ENCODE results near the gene TMA16. TPM values are rescaled to one million over a fixed set of nuclear protein-coding genes. Genes with fewer than 3 reads are reported as not detected.
"Not testable (repeated sequence)": the region's sequence is repeated elsewhere in the genome, so short reads cannot be mapped to it uniquely, and the experiment has no call there.

TMA16 gene
- total RNA-seq, result 10 to 100 TPM; 54.7 to 63.6 TPM

DNA sequence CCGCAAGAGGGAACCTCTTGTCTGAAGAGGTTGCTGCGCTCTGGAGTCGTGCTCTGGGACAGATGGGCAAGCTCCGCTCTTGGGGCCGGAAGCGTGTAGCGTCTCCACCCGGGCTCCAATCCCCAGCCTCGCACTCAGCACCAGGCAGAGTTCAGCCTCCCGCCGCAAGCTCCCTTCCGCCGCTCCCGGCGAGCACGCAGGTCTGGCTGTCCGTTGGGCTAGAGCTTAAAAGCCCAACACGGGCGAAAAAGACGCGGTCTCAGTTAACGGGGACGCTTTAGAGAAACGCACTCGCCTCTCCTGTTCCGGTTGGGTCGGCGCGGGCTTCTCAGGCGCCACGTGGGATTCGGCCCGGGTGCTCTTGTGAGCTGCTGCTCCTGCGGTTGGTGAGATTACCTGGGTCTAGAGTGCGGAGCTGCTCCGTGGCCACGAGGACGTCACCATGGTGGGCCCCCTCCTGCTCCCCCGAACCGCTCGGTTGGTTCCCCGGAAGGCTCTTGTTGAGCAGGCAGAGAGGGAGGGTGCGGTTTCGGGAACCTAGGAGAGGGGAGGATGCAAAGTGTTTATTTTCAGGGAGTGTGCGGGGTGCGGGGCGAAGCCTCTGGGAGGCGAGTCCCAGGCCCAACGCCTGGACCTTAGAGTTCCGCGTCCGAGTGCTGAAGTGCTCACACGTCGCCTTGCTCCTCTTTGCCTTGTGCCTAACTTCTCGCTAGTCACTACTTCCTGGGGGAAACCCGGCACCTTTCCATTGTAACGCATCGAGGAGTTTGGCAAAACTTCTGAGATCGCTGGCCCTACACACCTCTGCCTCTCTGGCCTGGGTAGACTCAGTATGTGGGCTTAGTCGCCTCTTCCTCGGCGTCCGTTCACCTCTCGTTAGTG, at the start of gene TMA16:
TSS of gene TMA16 (plus strand) at position 331 of the 882 bp plus-strand sequence. CDS start at position 443, 112 bp downstream.
- no peaks in the 10 kb centered on the region for H3K27me3 Mint-ChIP-seq
- peaks cover 27% of the 10 kb centered on the region for H3K4me1 Mint-ChIP-seq
- POLR2A ChIA-PET, result interaction anchor here (0.6 to 1.1 kb wide), 6 partner anchors 9 to 267 kb away, joined by 3 to 8 read pairs (median 4); no protein-coding TSS in a partner anchor
- CTCF ChIA-PET, result interaction anchor here (0.6 to 2.3 kb wide), 11 partner anchors 8 to 1618 kb away, joined by 3 to 11 read pairs (median 4); partner anchors contain the start of gene TMEM192
- intact Hi-C loops (cut with DNase I, micrococcal nuclease), result loop anchor here (1.0 to 10.0 kb wide), 7 partner anchors 50 to 1830 kb away; partner anchors contain the start of genes NAF1 (in 2 of the 2), MSMO1 (in 1 of the 2) and TMEM192 (in 1 of the 2)
- peak within 1 kb of the TSS; percentile 100 for H3K27ac Mint-ChIP-seq
- DNase-seq (peak; percentile 92), ATAC-seq (peak; percentile 91)
- H3K9me3 Mint-ChIP-seq (ENCODE audit: low read depth), result no peaks in the 10 kb centered on the region
- H3K36me3 Mint-ChIP-seq (ENCODE audit: low read depth), result peaks cover 32% of the 10 kb centered on the region
- H3K4me3 Mint-ChIP-seq, result peak within 1 kb of the TSS; percentile 99

DNA sequence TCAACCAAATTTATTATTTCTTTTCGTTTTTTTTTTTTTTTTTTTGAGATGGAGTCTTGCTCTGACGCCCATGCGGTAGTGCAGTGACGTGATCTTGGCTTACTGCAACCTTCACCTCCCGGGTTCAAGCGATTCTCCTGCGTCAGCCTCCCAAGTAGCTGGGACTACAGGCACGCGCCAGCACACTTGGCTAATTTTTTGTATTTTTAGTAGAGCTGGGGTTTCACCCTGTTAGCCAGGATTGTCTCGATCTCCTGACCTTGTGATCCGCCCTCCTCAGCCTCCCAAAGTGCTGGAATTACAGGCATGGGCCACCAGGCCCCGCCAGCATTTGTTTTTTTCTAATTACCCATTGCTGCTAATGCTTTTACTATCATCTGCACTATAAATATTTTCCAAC, 47.5 kb upstream of the TMA16 start:
- H3K27ac Mint-ChIP-seq; DNase-seq; H3K4me3 Mint-ChIP-seq; H3K36me3 Mint-ChIP-seq (ENCODE audit: low read depth); POLR2A ChIA-PET; H3K9me3 Mint-ChIP-seq (ENCODE audit: low read depth); H3K4me1 Mint-ChIP-seq; ATAC-seq; intact Hi-C loops (cut with DNase I, micrococcal nuclease): not testable (repeated sequence)
- peaks cover 10% of the 10 kb centered on the region for H3K27me3 Mint-ChIP-seq
- CTCF ChIA-PET, result interaction anchor here (0.7 kb wide), 1 partner anchor 78 kb away, joined by 3 read pairs; no protein-coding TSS in a partner anchor

DNA sequence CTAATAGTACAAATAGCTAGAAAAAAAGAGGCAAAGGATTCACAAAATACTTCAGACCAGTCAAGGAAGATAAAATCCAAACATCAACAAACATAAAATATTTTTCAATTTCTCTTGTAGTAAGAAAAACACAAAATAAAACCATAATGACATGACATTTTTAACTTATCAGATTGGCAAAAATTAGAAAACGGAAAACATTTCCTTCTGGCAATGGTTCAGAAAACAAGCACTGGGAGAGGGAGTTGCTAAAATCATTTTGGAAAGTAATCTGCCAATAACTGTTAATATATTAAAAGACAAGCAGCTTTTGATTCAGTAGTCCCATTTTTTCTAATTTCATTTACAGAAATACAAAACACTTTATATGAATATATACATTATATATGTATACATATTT, 47.0 kb upstream of the TMA16 start:
- Mint-ChIP-seq H3K4me3 (no peak overlapping the region), H3K27me3 (peaks cover 8% of the 10 kb centered on the region), H3K36me3 (ENCODE audit: low read depth) (no peaks in the 10 kb centered on the region), H3K4me1 (no peaks in the 10 kb centered on the region), H3K9me3 (ENCODE audit: low read depth) (no peaks in the 10 kb centered on the region), H3K27ac (no peak overlapping the region)
- intact Hi-C loops (cut with DNase I, micrococcal nuclease), result no loop called here
- ATAC-seq (no peak), DNase-seq (no peak)
- CTCF ChIA-PET, result interaction anchor here (0.7 kb wide), 1 partner anchor 78 kb away, joined by 3 read pairs; no protein-coding TSS in a partner anchor
- POLR2A ChIA-PET, result no interaction called here

DNA sequence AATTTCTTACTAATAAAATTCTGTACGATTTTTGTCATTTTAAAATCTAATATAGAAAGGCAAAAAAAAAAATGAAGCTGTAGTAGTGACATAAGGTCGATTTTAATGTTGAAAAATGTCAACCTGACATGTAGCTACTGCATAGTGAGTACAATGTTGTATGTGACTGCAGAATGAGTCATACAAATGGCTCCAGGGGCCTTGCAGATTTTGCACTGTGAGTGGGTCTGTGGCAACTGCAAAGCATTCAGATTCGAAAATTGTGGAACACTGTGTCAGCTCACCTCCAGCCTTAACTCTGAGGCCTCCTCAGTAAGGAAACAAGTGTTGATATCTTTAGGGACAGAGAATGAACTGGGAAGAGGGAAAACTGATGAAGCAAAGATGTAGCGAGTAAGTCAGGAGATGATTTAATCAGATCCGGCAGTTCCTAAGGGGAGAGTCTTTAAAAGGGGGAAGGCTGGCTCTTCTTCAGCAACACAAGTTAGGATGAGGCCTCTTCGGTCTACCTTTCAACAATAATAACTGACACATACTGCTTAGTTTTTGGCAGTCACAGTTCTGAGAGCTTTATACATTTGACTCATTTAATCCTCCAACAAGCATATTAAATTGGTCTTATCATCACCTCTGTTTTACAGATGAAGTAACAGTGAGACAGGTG, 45.8 kb upstream of the TMA16 start:
- intact Hi-C loops (cut with DNase I, micrococcal nuclease), result no loop called here
- DNase-seq (no peak), ATAC-seq (no peak)
- H3K4me3 Mint-ChIP-seq, result no peak overlapping the region
- no peaks in the 10 kb centered on the region for H3K9me3 Mint-ChIP-seq (ENCODE audit: low read depth)
- ChIA-PET POLR2A (no interaction called here), CTCF (no interaction called here)
- H3K4me1 Mint-ChIP-seq, result no peaks in the 10 kb centered on the region
- no peak overlapping the region for H3K27ac Mint-ChIP-seq
- H3K27me3 Mint-ChIP-seq, result peaks cover 5% of the 10 kb centered on the region
- H3K36me3 Mint-ChIP-seq (ENCODE audit: low read depth), result no peaks in the 10 kb centered on the region

DNA sequence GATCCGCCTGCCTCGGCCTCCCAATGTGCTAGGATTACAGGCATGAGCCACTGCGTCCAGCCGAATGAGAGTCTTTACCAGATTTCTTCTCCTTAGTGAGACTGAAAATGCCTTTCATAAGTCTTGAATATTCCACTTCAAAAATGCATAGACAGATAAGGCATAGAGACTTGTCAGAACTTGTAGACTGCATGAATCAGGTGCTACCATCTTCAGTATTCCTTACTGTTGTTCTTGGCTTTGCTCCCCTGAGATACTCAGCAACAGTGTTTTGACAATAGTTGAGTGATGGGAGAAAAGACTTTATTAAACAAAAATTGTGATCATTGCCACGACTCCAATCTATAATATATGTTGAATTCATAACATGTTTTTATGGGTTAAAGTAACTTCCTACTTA, 31.9 kb upstream of the TMA16 start:
- Mint-ChIP-seq H3K27me3 (peaks cover 4% of the 10 kb centered on the region), H3K4me1 (no peaks in the 10 kb centered on the region)
- intact Hi-C loops (cut with DNase I, micrococcal nuclease), result no loop called here

DNA sequence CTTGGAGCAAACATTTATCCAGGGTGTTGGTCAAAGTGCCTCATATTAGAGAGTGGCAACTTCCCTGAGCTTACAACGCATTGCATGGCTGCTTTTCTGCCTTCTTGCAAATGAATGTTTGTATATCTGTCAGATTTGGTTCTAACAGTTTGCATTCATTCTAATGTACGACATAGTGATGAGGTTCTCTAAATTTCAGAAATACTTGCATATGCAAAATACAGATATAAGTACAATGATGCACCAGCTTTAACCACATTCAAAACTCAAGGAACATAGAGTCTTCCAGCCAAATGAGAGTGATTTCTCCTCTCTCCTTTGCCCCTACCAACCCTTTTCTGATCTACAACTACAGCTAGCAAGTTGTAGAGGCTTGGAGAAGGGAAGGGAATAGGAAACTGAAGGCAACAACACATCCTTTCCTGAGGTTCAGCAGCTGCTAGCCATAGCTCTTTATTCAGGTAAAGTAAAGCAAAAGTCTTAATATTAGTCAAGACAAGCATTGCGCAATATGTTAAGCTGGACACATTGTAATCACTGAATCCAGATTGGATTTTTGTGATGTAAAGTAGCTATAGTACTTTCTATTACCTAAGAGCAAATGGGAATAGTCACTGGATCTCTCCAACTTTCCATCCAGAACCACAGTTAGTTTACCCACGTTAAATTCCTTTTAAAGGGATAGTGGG, 27.3 kb upstream of the TMA16 start:
- no peaks in the 10 kb centered on the region for H3K36me3 Mint-ChIP-seq (ENCODE audit: low read depth)
- ChIA-PET CTCF (interaction anchor here (0.6 kb wide), 1 partner anchor 82 kb away, joined by 3 read pairs; no protein-coding TSS in a partner anchor), POLR2A (interaction anchor here (0.6 kb wide), 1 partner anchor 19 kb away, joined by 3 read pairs; no protein-coding TSS in a partner anchor)
- no peaks in the 10 kb centered on the region for H3K4me1 Mint-ChIP-seq
- no peak overlapping the region for H3K27ac Mint-ChIP-seq
- intact Hi-C loops (cut with DNase I, micrococcal nuclease), result no loop called here
- H3K4me3 Mint-ChIP-seq, result no peak overlapping the region
- ATAC-seq (no peak), DNase-seq (no peak)
- peaks cover 4% of the 10 kb centered on the region for H3K27me3 Mint-ChIP-seq
- H3K9me3 Mint-ChIP-seq (ENCODE audit: low read depth), result no peaks in the 10 kb centered on the region

More for the DNA sequence above, 31.9 kb upstream of the TMA16 start:
- H3K27ac Mint-ChIP-seq, result no peak overlapping the region
- no peak for ATAC-seq
- H3K4me3 Mint-ChIP-seq, result no peak overlapping the region
- ChIA-PET POLR2A (no interaction called here), CTCF (no interaction called here)
- no peaks in the 10 kb centered on the region for H3K9me3 Mint-ChIP-seq (ENCODE audit: low read depth)
- DNase-seq, result no peak
- H3K36me3 Mint-ChIP-seq (ENCODE audit: low read depth), result no peaks in the 10 kb centered on the region

DNA sequence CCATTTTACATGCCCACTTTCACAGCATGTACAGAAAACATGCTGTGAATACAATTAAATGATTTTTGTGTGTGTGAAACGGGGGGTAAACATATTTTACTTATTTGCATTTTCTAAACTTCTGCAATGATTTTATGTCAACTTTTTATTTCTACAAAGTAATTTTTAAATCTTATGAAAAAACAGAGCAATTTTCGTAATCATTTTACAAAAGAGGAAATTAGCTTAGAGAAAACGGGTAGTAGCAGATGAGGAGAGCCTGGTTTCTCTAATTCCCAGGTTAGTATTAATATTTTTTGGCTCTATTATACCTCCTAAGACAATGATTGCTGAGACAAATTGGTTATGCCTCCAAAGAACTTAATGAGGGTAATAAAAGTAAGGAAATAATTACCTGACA, 24.1 kb upstream of the TMA16 start:
- Mint-ChIP-seq H3K27ac (no peak overlapping the region), H3K4me3 (no peak overlapping the region), H3K27me3 (peaks cover 7% of the 10 kb centered on the region), H3K9me3 (ENCODE audit: low read depth) (no peaks in the 10 kb centered on the region), H3K4me1 (no peaks in the 10 kb centered on the region), H3K36me3 (ENCODE audit: low read depth) (no peaks in the 10 kb centered on the region)
- ATAC-seq, result no peak
- no peak for DNase-seq
- intact Hi-C loops (cut with DNase I, micrococcal nuclease), result no loop called here
- ChIA-PET POLR2A (no interaction called here), CTCF (no interaction called here)

DNA sequence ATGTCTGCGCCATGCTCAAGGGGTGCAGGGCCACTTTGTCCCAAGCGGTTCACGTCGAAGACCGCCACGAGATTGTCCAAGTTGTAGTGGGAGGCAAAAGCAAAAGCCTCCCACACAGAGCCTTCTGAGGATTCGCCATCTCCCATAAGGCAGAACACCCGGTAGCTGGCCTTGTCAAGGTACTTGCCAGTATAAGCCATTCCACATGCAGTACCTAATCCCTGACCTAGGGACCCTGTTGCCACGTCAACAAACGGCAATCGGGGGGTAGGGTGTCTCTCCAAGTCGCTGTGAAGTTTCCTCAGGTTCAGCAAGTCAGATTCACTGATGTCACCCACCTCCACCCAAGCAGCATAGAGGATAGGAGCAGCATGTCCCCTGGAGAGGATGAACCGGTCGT, 21.4 kb upstream of the TMA16 start:
- no peaks in the 10 kb centered on the region for H3K9me3 Mint-ChIP-seq (ENCODE audit: low read depth)
- DNase-seq, result no peak
- no peak overlapping the region for H3K4me3 Mint-ChIP-seq
- no peak for ATAC-seq
- ChIA-PET POLR2A (no interaction called here), CTCF (no interaction called here)
- H3K4me1 Mint-ChIP-seq, result no peaks in the 10 kb centered on the region
- peaks cover 9% of the 10 kb centered on the region for H3K27me3 Mint-ChIP-seq
- no peak overlapping the region for H3K27ac Mint-ChIP-seq
- no peaks in the 10 kb centered on the region for H3K36me3 Mint-ChIP-seq (ENCODE audit: low read depth)
- intact Hi-C loops (cut with DNase I, micrococcal nuclease), result no loop called here

DNA sequence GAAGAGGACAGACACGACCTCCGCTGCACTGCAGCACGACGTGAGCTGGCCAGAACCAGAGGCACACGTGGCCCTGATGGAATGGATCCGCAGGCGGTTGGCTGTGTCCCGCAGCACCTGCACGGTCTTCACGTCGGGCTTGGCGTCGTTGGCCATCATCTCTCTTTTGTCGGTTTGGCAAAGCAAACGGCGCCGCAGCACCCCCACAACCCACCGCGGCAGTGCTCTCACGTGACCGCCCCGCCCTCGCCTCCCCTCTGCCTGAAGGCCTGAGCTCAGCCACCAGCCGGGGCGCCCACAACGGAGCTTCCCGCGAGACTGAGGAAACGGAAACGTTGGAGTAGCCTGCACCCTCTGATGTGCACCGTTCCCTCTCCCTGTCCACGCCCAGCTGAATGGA, 20.9 kb upstream of the TMA16 start, which contains the start of gene TKTL2:
TSS of gene TKTL2 (minus strand) at position 179 of the 400 bp plus-strand sequence. CDS start at position 159, 20 bp downstream.
- peaks cover 9% of the 10 kb centered on the region for H3K27me3 Mint-ChIP-seq
- CTCF ChIA-PET, result no interaction called here
- H3K4me3 Mint-ChIP-seq, result no peak within 1 kb of the TSS
- H3K4me1 Mint-ChIP-seq, result no peaks in the 10 kb centered on the region
- ATAC-seq (no peak), DNase-seq (no peak)
- intact Hi-C loops (cut with DNase I, micrococcal nuclease), result no loop called here
- H3K27ac Mint-ChIP-seq, result no peak within 1 kb of the TSS
- H3K36me3 Mint-ChIP-seq (ENCODE audit: low read depth), result no peaks in the 10 kb centered on the region
- H3K9me3 Mint-ChIP-seq (ENCODE audit: low read depth), result no peaks in the 10 kb centered on the region
- POLR2A ChIA-PET, result no interaction called here

DNA sequence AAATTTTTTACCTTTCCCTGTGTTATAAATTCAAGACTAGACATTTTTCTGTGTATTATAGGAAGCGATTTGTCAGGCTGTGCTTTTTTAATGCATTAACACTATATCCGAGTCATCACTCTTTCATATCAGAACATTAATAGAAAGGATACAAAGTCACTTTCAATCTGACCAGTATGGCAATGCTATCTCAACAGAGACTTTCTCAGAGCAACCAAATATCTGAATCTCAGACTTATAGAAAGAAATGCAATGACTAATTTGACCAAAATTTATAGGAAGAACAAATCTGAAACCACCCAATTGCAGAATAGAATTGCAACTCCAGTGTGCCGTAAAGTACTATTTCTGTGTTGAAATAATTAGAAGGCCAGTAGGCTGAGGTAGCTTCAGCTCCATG, 20.5 kb upstream of the TMA16 start:
- Mint-ChIP-seq H3K4me1 (no peaks in the 10 kb centered on the region), H3K36me3 (ENCODE audit: low read depth) (no peaks in the 10 kb centered on the region), H3K27me3 (peaks cover 10% of the 10 kb centered on the region), H3K9me3 (ENCODE audit: low read depth) (no peaks in the 10 kb centered on the region), H3K4me3 (no peak overlapping the region), H3K27ac (no peak overlapping the region)
- CTCF ChIA-PET, result no interaction called here
- POLR2A ChIA-PET, result no interaction called here
- DNase-seq, result no peak
- intact Hi-C loops (cut with DNase I, micrococcal nuclease), result no loop called here
- no peak for ATAC-seq

DNA sequence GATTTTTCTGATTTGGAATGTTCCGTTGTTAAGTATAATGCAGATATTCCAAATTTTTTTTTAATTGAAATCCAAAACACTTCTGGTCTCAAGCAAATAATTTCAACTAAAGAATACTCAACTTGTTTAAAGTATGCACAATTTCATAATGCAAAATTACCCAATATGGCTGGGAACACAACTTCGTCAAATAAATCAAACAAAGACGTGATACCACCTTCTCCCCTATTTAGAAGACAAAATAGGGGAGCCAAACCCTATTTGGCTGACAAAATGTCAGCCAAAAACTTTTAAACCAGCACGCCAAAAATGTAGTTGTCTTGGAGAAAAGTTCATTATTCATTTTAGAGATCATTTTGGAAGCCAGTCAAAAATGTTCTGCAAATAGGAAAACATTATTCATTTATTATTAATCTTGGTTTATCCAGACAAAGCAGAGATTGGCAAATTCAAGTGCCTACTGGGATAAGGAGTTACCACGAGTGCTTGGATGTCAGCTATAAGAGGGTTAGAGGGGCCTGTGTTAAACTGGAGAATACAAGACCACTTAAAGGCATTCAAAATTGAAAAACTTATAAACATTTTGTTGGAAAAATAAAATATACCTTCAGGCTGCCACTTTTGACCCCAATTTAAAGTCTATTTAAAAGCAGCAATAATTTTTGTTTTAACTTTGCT, 17.6 kb upstream of the TMA16 start:
- ChIA-PET POLR2A (no interaction called here), CTCF (no interaction called here)
- H3K4me3 Mint-ChIP-seq, result no peak overlapping the region
- no peak for DNase-seq
- ATAC-seq, result no peak
- no peak overlapping the region for H3K27ac Mint-ChIP-seq
- intact Hi-C loops (cut with DNase I, micrococcal nuclease), result no loop called here
- H3K4me1 Mint-ChIP-seq, result no peaks in the 10 kb centered on the region
- H3K36me3 Mint-ChIP-seq (ENCODE audit: low read depth), result no peaks in the 10 kb centered on the region
- H3K27me3 Mint-ChIP-seq, result peaks cover 10% of the 10 kb centered on the region
- no peaks in the 10 kb centered on the region for H3K9me3 Mint-ChIP-seq (ENCODE audit: low read depth)
